Measurements from ENCODE around the gene GGA3.

GGA3 gene

DNA sequence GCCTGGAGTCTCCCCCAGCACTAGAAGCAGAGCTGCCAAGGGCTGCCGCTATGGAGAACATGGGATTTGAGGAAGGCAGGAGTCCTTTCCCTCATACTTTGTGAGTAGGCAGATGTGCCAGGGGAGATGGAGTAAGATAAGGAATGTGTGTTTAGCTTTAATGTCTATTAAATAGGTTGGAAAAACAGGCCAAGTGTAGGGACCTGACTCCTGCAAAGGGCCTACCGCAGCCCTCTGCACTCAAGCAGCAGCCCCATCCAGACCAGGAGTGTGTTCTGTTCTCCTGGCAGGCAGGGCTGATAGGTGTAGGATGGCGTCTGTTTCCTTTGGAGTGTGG, 11.4 kb upstream of the GGA3 start:
- Histone ChIP-seq H3K9me3 (ENCODE audit: control insufficient read depth, low read length) (no peaks in the 10 kb centered on the region), H3K27ac (ENCODE audit: insufficient read depth, low read length, poor library complexity, severe bottlenecking) (no peak overlapping the region), H3K4me1 (ENCODE audit: control insufficient read depth, insufficient read depth, low read length, poor library complexity, severe bottlenecking) (peaks cover 20% of the 10 kb centered on the region), H3K36me3 (ENCODE audit: control insufficient read depth, insufficient read depth, low read length) (peaks cover 5% of the 10 kb centered on the region), H3K27me3 (replicated peaks; ENCODE audit: control insufficient read depth, insufficient read depth, low read length, poor library complexity, severe bottlenecking) (no peaks in the 10 kb centered on the region), H3K4me3 (ENCODE audit: insufficient read depth, low read depth, low read length, poor library complexity, severe bottlenecking) (no peak overlapping the region)
- DNase-seq, result no peak

GRCh38 chr17:75271955-75272847, 10.8 kb upstream of the GGA3 start:
- peaks cover 4% of the 10 kb centered on the region for H3K36me3 ChIP-seq (ENCODE audit: control insufficient read depth, insufficient read depth, low read length)
- peaks cover 20% of the 10 kb centered on the region for H3K4me1 ChIP-seq (ENCODE audit: control insufficient read depth, insufficient read depth, low read length, poor library complexity, severe bottlenecking)
- H3K4me3 ChIP-seq (ENCODE audit: insufficient read depth, low read depth, low read length, poor library complexity, severe bottlenecking), result peak overlapping the region; percentile 66
- no peaks in the 10 kb centered on the region for H3K27me3 ChIP-seq (replicated peaks; ENCODE audit: control insufficient read depth, insufficient read depth, low read length, poor library complexity, severe bottlenecking)
- no peaks in the 10 kb centered on the region for H3K9me3 ChIP-seq (ENCODE audit: control insufficient read depth, low read length)
- DNase-seq, result no peak
- peak overlapping the region; percentile 84 for H3K27ac ChIP-seq (ENCODE audit: insufficient read depth, low read length, poor library complexity, severe bottlenecking)

DNA sequence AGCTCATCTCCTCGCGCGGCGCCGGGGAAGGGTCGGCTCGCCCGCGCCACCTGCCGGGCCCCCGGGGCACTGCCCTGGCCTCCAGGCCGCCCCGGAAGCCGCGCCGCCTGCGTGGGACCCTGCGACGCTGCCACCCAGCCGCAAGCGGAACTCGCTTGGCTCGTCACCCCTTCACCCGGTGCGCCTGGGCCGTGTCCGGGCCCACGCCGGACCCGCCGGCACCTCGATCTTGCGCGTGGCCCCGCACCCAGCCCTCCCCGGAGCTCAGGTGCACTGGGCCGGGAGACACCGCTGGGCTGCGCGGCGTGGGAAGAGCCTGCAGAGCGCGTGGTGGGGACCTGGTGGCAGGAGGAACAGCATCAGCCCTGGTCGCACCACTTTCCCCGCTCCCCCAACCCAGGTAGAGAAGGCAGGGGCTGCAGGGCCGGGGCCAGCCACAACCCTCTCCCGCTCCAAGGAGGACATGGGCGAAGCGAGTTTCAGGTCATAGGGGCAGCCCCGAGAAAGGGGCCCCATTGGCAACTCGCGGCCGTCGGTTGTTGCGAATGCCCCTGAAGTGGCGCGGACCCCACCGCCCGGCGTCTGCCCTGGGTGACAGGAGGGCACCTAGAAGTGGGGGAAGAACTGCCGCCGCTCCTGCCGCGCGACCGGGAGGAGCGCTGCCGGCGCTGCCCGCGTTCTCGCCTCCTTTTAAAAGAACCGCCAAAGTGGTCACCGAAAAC, 10.0 kb upstream of the GGA3 start:
- peaks cover 8% of the 10 kb centered on the region for H3K36me3 ChIP-seq (ENCODE audit: control insufficient read depth, insufficient read depth, low read length)
- H3K9me3 ChIP-seq (ENCODE audit: control insufficient read depth, low read length), result no peaks in the 10 kb centered on the region
- no peaks in the 10 kb centered on the region for H3K27me3 ChIP-seq (replicated peaks; ENCODE audit: control insufficient read depth, insufficient read depth, low read length, poor library complexity, severe bottlenecking)
- H3K27ac ChIP-seq (ENCODE audit: insufficient read depth, low read length, poor library complexity, severe bottlenecking), result peak overlapping the region; percentile 84
- peak overlapping the region; percentile 66 for H3K4me3 ChIP-seq (ENCODE audit: insufficient read depth, low read depth, low read length, poor library complexity, severe bottlenecking)
- peak; percentile 74 to 79 (median 76) for DNase-seq
- peaks cover 20% of the 10 kb centered on the region for H3K4me1 ChIP-seq (ENCODE audit: control insufficient read depth, insufficient read depth, low read length, poor library complexity, severe bottlenecking)

DNA sequence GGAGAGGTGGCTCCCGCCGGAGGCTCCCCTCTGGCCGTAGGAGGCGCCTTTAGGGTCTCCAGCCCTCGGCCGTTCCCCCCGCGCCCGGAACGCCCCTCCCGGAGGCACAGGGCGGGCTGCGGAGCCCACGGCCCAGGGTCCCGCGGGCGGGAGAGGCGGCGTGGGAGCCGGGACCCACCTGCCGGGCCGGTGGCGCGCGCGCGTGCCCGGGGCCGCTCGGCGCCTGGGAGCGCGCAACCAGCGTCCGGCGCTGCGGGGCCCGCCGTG, 9.5 kb upstream of the GGA3 start, which contains the start of gene MIF4GD:
MIF4GD (minus strand) TSS at position 266 of the 267 bp plus-strand sequence. CDS start 1,036 bp downstream, outside the sequence.
- Histone ChIP-seq H3K27ac (ENCODE audit: insufficient read depth, low read length, poor library complexity, severe bottlenecking) (peak within 1 kb of the TSS; percentile 86), H3K9me3 (ENCODE audit: control insufficient read depth, low read length) (no peaks in the 10 kb centered on the region), H3K36me3 (ENCODE audit: control insufficient read depth, insufficient read depth, low read length) (peaks cover 12% of the 10 kb centered on the region), H3K27me3 (replicated peaks; ENCODE audit: control insufficient read depth, insufficient read depth, low read length, poor library complexity, severe bottlenecking) (no peaks in the 10 kb centered on the region), H3K4me3 (ENCODE audit: insufficient read depth, low read depth, low read length, poor library complexity, severe bottlenecking) (peak within 1 kb of the TSS; percentile 84), H3K4me1 (ENCODE audit: control insufficient read depth, insufficient read depth, low read length, poor library complexity, severe bottlenecking) (peaks cover 20% of the 10 kb centered on the region)
- no peak for DNase-seq

GRCh38 chr17:75270218-75270965, 9.0 kb upstream of the GGA3 start:
- Histone ChIP-seq H3K36me3 (ENCODE audit: control insufficient read depth, insufficient read depth, low read length) (peaks cover 18% of the 10 kb centered on the region), H3K27me3 (replicated peaks; ENCODE audit: control insufficient read depth, insufficient read depth, low read length, poor library complexity, severe bottlenecking) (no peaks in the 10 kb centered on the region), H3K4me1 (ENCODE audit: control insufficient read depth, insufficient read depth, low read length, poor library complexity, severe bottlenecking) (peaks cover 20% of the 10 kb centered on the region), H3K27ac (ENCODE audit: insufficient read depth, low read length, poor library complexity, severe bottlenecking) (peak overlapping the region; percentile 86), H3K4me3 (ENCODE audit: insufficient read depth, low read depth, low read length, poor library complexity, severe bottlenecking) (peak overlapping the region; percentile 84), H3K9me3 (ENCODE audit: control insufficient read depth, low read length) (no peaks in the 10 kb centered on the region)
- DNase-seq, result peak in 1 of 3 donors; percentile 31

DNA sequence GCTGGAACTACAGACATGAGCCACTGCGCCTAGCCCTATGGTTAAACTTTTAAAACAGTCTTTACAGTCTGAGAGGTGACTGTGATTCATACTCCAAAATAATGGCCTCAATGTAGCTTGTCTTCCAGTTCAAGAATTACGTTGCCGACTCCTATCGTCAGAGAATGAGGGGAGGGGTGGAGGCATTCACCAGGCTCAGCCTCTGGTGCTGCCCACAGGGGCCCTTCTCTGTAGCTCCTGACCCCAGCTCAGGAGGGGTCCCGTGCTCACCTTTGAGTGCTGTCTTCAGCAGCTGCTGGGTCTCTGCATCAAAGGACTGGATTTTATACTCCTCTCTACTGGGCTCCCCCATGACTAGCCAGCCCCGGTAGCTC, 8.4 kb upstream of the GGA3 start:
- Histone ChIP-seq H3K27me3 (replicated peaks; ENCODE audit: control insufficient read depth, insufficient read depth, low read length, poor library complexity, severe bottlenecking) (no peaks in the 10 kb centered on the region), H3K36me3 (ENCODE audit: control insufficient read depth, insufficient read depth, low read length) (peaks cover 20% of the 10 kb centered on the region), H3K27ac (ENCODE audit: insufficient read depth, low read length, poor library complexity, severe bottlenecking) (peak overlapping the region; percentile 86), H3K4me1 (ENCODE audit: control insufficient read depth, insufficient read depth, low read length, poor library complexity, severe bottlenecking) (peaks cover 20% of the 10 kb centered on the region), H3K4me3 (ENCODE audit: insufficient read depth, low read depth, low read length, poor library complexity, severe bottlenecking) (peak overlapping the region; percentile 84), H3K9me3 (ENCODE audit: control insufficient read depth, low read length) (no peaks in the 10 kb centered on the region)
- no peak for DNase-seq

GRCh38 chr17:75267411-75268232, 6.2 kb upstream of the GGA3 start:
- Histone ChIP-seq H3K9me3 (ENCODE audit: control insufficient read depth, low read length) (no peaks in the 10 kb centered on the region), H3K27ac (ENCODE audit: insufficient read depth, low read length, poor library complexity, severe bottlenecking) (no peak overlapping the region), H3K27me3 (replicated peaks; ENCODE audit: control insufficient read depth, insufficient read depth, low read length, poor library complexity, severe bottlenecking) (no peaks in the 10 kb centered on the region), H3K36me3 (ENCODE audit: control insufficient read depth, insufficient read depth, low read length) (peaks cover 27% of the 10 kb centered on the region), H3K4me3 (ENCODE audit: insufficient read depth, low read depth, low read length, poor library complexity, severe bottlenecking) (no peak overlapping the region), H3K4me1 (ENCODE audit: control insufficient read depth, insufficient read depth, low read length, poor library complexity, severe bottlenecking) (peaks cover 19% of the 10 kb centered on the region)
- DNase-seq, result no peak

GRCh38 chr17:75267153-75267410, 5.7 kb upstream of the GGA3 start:
- H3K36me3 ChIP-seq (ENCODE audit: control insufficient read depth, insufficient read depth, low read length), result peaks cover 27% of the 10 kb centered on the region
- no peak overlapping the region for H3K27ac ChIP-seq (ENCODE audit: insufficient read depth, low read length, poor library complexity, severe bottlenecking)
- H3K27me3 ChIP-seq (replicated peaks; ENCODE audit: control insufficient read depth, insufficient read depth, low read length, poor library complexity, severe bottlenecking), result no peaks in the 10 kb centered on the region
- DNase-seq, result no peak
- peaks cover 14% of the 10 kb centered on the region for H3K4me1 ChIP-seq (ENCODE audit: control insufficient read depth, insufficient read depth, low read length, poor library complexity, severe bottlenecking)
- H3K9me3 ChIP-seq (ENCODE audit: control insufficient read depth, low read length), result no peaks in the 10 kb centered on the region
- no peak overlapping the region for H3K4me3 ChIP-seq (ENCODE audit: insufficient read depth, low read depth, low read length, poor library complexity, severe bottlenecking)

GRCh38 chr17:75266316-75267152, 5.1 kb upstream of the GGA3 start:
- no peak overlapping the region for H3K27ac ChIP-seq (ENCODE audit: insufficient read depth, low read length, poor library complexity, severe bottlenecking)
- no peak overlapping the region for H3K4me3 ChIP-seq (ENCODE audit: insufficient read depth, low read depth, low read length, poor library complexity, severe bottlenecking)
- H3K4me1 ChIP-seq (ENCODE audit: control insufficient read depth, insufficient read depth, low read length, poor library complexity, severe bottlenecking), result peaks cover 9% of the 10 kb centered on the region
- DNase-seq, result no peak
- H3K27me3 ChIP-seq (replicated peaks; ENCODE audit: control insufficient read depth, insufficient read depth, low read length, poor library complexity, severe bottlenecking), result no peaks in the 10 kb centered on the region
- peaks cover 27% of the 10 kb centered on the region for H3K36me3 ChIP-seq (ENCODE audit: control insufficient read depth, insufficient read depth, low read length)
- no peaks in the 10 kb centered on the region for H3K9me3 ChIP-seq (ENCODE audit: control insufficient read depth, low read length)

All from effector memory CD4-positive, alpha-beta T cell (primary cell).